SIG-M5 (cell line): ENCODE results near the gene RNF32.
"Not testable (repeated sequence)": the region's sequence is repeated elsewhere in the genome, so short reads cannot be mapped to it uniquely, and the experiment has no call there.

Source experiments
- DNase-seq: peaks from one replicate; lab custom pipeline; 2025; lab: John Stamatoyannopoulos, UW

RNF32 gene

GRCh38 chr7:156642306-156643045 is 1.9 kb downstream of the RNF32 start:
- DNase-seq: no peak

GRCh38 chr7:156647330-156647729 is 6.8 kb downstream of the RNF32 start:
- not testable (repeated sequence) for DNase-seq

- DNase-seq: no peak
Measured at GRCh38 chr7:156650042-156650441, 9.5 kb downstream of the RNF32 start.

GRCh38 chr7:156651474-156651873 is 10.9 kb downstream of the RNF32 start:
- no peak for DNase-seq

- no peak for DNase-seq
Measured at GRCh38 chr7:156652886-156653568, 12.5 kb downstream of the RNF32 start.

GRCh38 chr7:156654511-156655234 is 14.1 kb downstream of the RNF32 start:
- no peak for DNase-seq

GRCh38 chr7:156655251-156655650 is 14.7 kb downstream of the RNF32 start:
- DNase-seq: no peak

GRCh38 chr7:156655983-156656382 is 15.4 kb downstream of the RNF32 start:
- no peak for DNase-seq

GRCh38 chr7:156656598-156656997 is 16.0 kb downstream of the RNF32 start:
- DNase-seq: no peak

- no peak for DNase-seq
Measured at GRCh38 chr7:156657681-156658080, 17.1 kb downstream of the RNF32 start.

- no peak for DNase-seq
Measured at GRCh38 chr7:156659203-156659602, 18.6 kb downstream of the RNF32 start.

GRCh38 chr7:156659961-156660360 is 19.4 kb downstream of the RNF32 start:
- DNase-seq: no peak

- DNase-seq: no peak
Measured at GRCh38 chr7:156661637-156662036, 21.1 kb downstream of the RNF32 start.

- DNase-seq: no peak
Measured at GRCh38 chr7:156662277-156662676, 21.7 kb downstream of the RNF32 start.

GRCh38 chr7:156665101-156665500 is 24.5 kb downstream of the RNF32 start:
- no peak for DNase-seq

GRCh38 chr7:156666368-156667109 is 26.0 kb downstream of the RNF32 start:
- no peak for DNase-seq

- DNase-seq: no peak
Measured at GRCh38 chr7:156667110-156667426, 26.5 kb downstream of the RNF32 start.

GRCh38 chr7:156668130-156668741 is 27.7 kb downstream of the RNF32 start:
- no peak for DNase-seq

- DNase-seq: no peak
Measured at GRCh38 chr7:156669035-156669828, 28.7 kb downstream of the RNF32 start.

GRCh38 chr7:156673454-156673853 is 32.9 kb downstream of the RNF32 start:
- DNase-seq: no peak

- DNase-seq: no peak
Measured at GRCh38 chr7:156673902-156674301, 33.3 kb downstream of the RNF32 start.
